Epithelial cell of prostate (primary cell): ENCODE measurements around the gene UMPS.
"Not testable (repeated sequence)": the region's sequence is repeated elsewhere in the genome, so short reads cannot be mapped to it uniquely, and the experiment has no call there.

ENCODE experiments used
- DNase-seq: peaks from one replicate; pipeline ENCODE4 v3.0.0-alpha.2; 2011; ENCODE audit warnings: low read depth, low spot score
- H3K27ac ChIP-seq: fragments of 450-650 bp; 2 replicates; pipeline ENCODE4 v1.5.1; 2017; ENCODE audit warnings: mild to moderate bottlenecking

The UMPS gene

GRCh38 chr3:124705552-124705951 is 24.7 kb upstream of the UMPS start:
- no peak for DNase-seq
- H3K27ac ChIP-seq: no peak overlapping the region

- DNase-seq, H3K27ac ChIP-seq: not testable (repeated sequence)
Measured at GRCh38 chr3:124707223-124707622, 23.0 kb upstream of the UMPS start.

- no peak overlapping the region for H3K27ac ChIP-seq
- no peak for DNase-seq
Measured at GRCh38 chr3:124707656-124708062, 22.6 kb upstream of the UMPS start.

- no peak overlapping the region for H3K27ac ChIP-seq
- no peak for DNase-seq
Measured at GRCh38 chr3:124714223-124714853, 15.9 kb upstream of the UMPS start.

GRCh38 chr3:124722589-124722988 is 7.7 kb upstream of the UMPS start:
- no peak for DNase-seq
- H3K27ac ChIP-seq: no peak overlapping the region

- no peak for DNase-seq
- H3K27ac ChIP-seq: peak overlapping the region; percentile 41
Measured at GRCh38 chr3:124730941-124731297, 667 bp downstream of the UMPS start.

GRCh38 chr3:124731760-124732159 is 1.5 kb downstream of the UMPS start:
- H3K27ac ChIP-seq: no peak overlapping the region
- DNase-seq: no peak

- peak; percentile 61 for DNase-seq
- peak overlapping the region; percentile 35 for H3K27ac ChIP-seq
Measured at GRCh38 chr3:124741027-124741426, 10.8 kb downstream of the UMPS start.

GRCh38 chr3:124745756-124746155 is 15.5 kb downstream of the UMPS start:
- peak overlapping the region; percentile 64 for H3K27ac ChIP-seq
- no peak for DNase-seq

GRCh38 chr3:124747111-124747981 is 17.1 kb downstream of the UMPS start:
- no peak overlapping the region for H3K27ac ChIP-seq
- no peak for DNase-seq

GRCh38 chr3:124748560-124749198 is 18.4 kb downstream of the UMPS start:
- DNase-seq: no peak
- no peak overlapping the region for H3K27ac ChIP-seq

GRCh38 chr3:124749877-124750276 is 19.6 kb downstream of the UMPS start:
- DNase-seq, H3K27ac ChIP-seq: not testable (repeated sequence)

- DNase-seq: no peak
- no peak overlapping the region for H3K27ac ChIP-seq
Measured at GRCh38 chr3:124751501-124751900, 21.2 kb downstream of the UMPS start.

- no peak overlapping the region for H3K27ac ChIP-seq
- no peak for DNase-seq
Measured at GRCh38 chr3:124752051-124752450, 21.8 kb downstream of the UMPS start.

GRCh38 chr3:124757926-124758325 is 27.7 kb downstream of the UMPS start:
- not testable (repeated sequence) for H3K27ac ChIP-seq, DNase-seq

GRCh38 chr3:124758851-124759635 is 28.8 kb downstream of the UMPS start:
- H3K27ac ChIP-seq: no peak overlapping the region
- no peak for DNase-seq

GRCh38 chr3:124759666-124760401 is 29.6 kb downstream of the UMPS start:
- DNase-seq: no peak
- no peak overlapping the region for H3K27ac ChIP-seq

- H3K27ac ChIP-seq: no peak overlapping the region
- DNase-seq: no peak
Measured at GRCh38 chr3:124760601-124761000, 30.3 kb downstream of the UMPS start.

- H3K27ac ChIP-seq: no peak overlapping the region
- no peak for DNase-seq
Measured at GRCh38 chr3:124761250-124761796, 31.1 kb downstream of the UMPS start.
